SK-N-SH (cell line): Measurements from ENCODE around the gene TFF1. TPM values are rescaled to one million over a fixed set of nuclear protein-coding genes. Genes with fewer than 3 reads are reported as not detected.

Experiments
- CTCF ChIA-PET: fragments of 300-600, 350-600 bp; formaldehyde crosslinking; extraction: SDS; loops from one replicate; lab custom pipeline; 2021; lab: Yijun Ruan, JAX
- POLR2A ChIA-PET: fragments of 350-600 bp; sonication (Branson Sonifier 250); formaldehyde crosslinking; extraction: SDS; loops from one replicate; lab custom pipeline; 2020; ENCODE audit warnings: antibody characterized with exemption, inconsistent platforms; lab: Yijun Ruan, JAX
- DNase-seq: peaks from one replicate; pipeline ENCODE4 v3.0.0; 2012
- H2AFZ ChIP-seq: fragments of 200-600 bp; sonication (generic); 2 replicates; pipeline ENCODE4 v1.8.1; 2016; ENCODE audit warnings: antibody characterized with exemption, mild to moderate bottlenecking, low read depth
- H3F3A ChIP-seq: fragments of 200-600 bp; sonication (generic); replicated peaks from 2 replicates; pipeline ENCODE3; 2016; ENCODE audit warnings: antibody characterized with exemption, mild to moderate bottlenecking; ENCODE audit not compliant: insufficient read depth
- H3K27ac ChIP-seq, 2 experiments: fragments of 200-500 bp in 1 of 2; fragments of 200-600 bp in 1 of 2; sonication (Bioruptor generic) in 1 of 2; sonication (generic), shearing (Covaris generic) in 1 of 2; 2 replicates each; pipeline versions ENCODE4 v1.5.1 to v1.6.1; 2014 to 2016; ENCODE audit warnings: low read depth in 2 of 2, inconsistent platforms in 1 of 2, low read length in 1 of 2, mild to moderate bottlenecking in 1 of 2, mixed read lengths in 1 of 2
- H3K27me3 ChIP-seq: fragments of 200-600 bp; sonication (generic), shearing (Covaris generic); 2 replicates; pipeline ENCODE4 v1.6.1; 2016; ENCODE audit warnings: mixed run types; ENCODE audit not compliant: insufficient read depth
- H3K36me3 ChIP-seq, 2 experiments: fragments of 200-500 bp in 1 of 2; fragments of 200-600 bp in 1 of 2; sonication (Bioruptor generic) in 1 of 2; sonication (generic) in 1 of 2; replicated peaks in 1 of 2; 2 replicates each; pipeline versions ENCODE3 to v1.5.1; 2014 to 2016; ENCODE audit warnings: low read length in 1 of 2, mild to moderate bottlenecking in 1 of 2; ENCODE audit not compliant: insufficient read depth in 2 of 2, control insufficient read depth in 1 of 2
- H3K4me1 ChIP-seq, 2 experiments: fragments of 200-500 bp in 1 of 2; fragments of 200-600 bp in 1 of 2; sonication (Bioruptor generic) in 1 of 2; sonication (generic), shearing (Covaris generic) in 1 of 2; 2 replicates each; pipeline versions ENCODE4 v1.5.1 to v1.6.1; 2014 to 2016; ENCODE audit warnings: low read depth in 1 of 2, low read length in 1 of 2, mixed run types in 1 of 2; ENCODE audit not compliant: insufficient read depth in 2 of 2, control insufficient read depth in 1 of 2
- H3K4me2 ChIP-seq: fragments of 200-600 bp; sonication (generic), shearing (Covaris generic); 2 replicates; pipeline ENCODE4 v1.6.1; 2017; ENCODE audit warnings: mixed run types
- H3K4me3 ChIP-seq, 2 experiments: fragments of 200-500 bp in 1 of 2; fragments of 200-600 bp in 1 of 2; sonication (Bioruptor generic) in 1 of 2; sonication (generic), shearing (Covaris generic) in 1 of 2; 2 replicates each; pipeline versions ENCODE4 v1.5.1 to v1.8.1; 2014 to 2016; ENCODE audit warnings: low read depth in 2 of 2, inconsistent platforms in 1 of 2, low read length in 1 of 2, mild to moderate bottlenecking in 1 of 2, mixed read lengths in 1 of 2, moderate library complexity in 1 of 2
- H3K79me2 ChIP-seq: fragments of 200-600 bp; sonication (generic); 2 replicates; pipeline ENCODE4 v1.8.1; 2017; ENCODE audit warnings: mild to moderate bottlenecking; ENCODE audit not compliant: insufficient read depth
- H3K9ac ChIP-seq: fragments of 200-600 bp; sonication (generic); 2 replicates; pipeline ENCODE4 v1.6.1; 2017; ENCODE audit warnings: mixed run types
- H3K9me2 ChIP-seq: fragments of 200-600 bp; sonication (generic); 2 replicates; pipeline ENCODE4 v1.6.1; 2017; ENCODE audit warnings: mixed run types
- H3K9me3 ChIP-seq: fragments of 200-600 bp; sonication (generic); 2 replicates; pipeline ENCODE4 v1.6.1; 2017; ENCODE audit warnings: mixed run types, mild to moderate bottlenecking, moderate library complexity
- H4K20me1 ChIP-seq: fragments of 200-600 bp; sonication (generic); 2 replicates; pipeline ENCODE4 v1.6.1; 2017; ENCODE audit warnings: mild to moderate bottlenecking, mixed run types; ENCODE audit not compliant: insufficient read depth
- ELF1 ChIP-seq: IDR thresholded peaks from 2 replicates; pipeline ENCODE4 v1.4.0; 2012
- EP300 ChIP-seq, 2 experiments: IDR thresholded peaks; 2 replicates each; pipeline versions ENCODE4 v1.4.0 to v1.6.1; 2012; ENCODE audit warnings: borderline replicate concordance in 1 of 2, low read depth in 1 of 2, low read length in 1 of 2
- EZH2phosphoT487 ChIP-seq: fragments of 200-600 bp; sonication (generic); IDR thresholded peaks from 2 replicates; pipeline ENCODE4 v1.6.1; 2017; ENCODE audit warnings: low read depth, mixed run types, mild to moderate bottlenecking, antibody characterized with exemption, moderate library complexity, borderline replicate concordance
- FOSL2 ChIP-seq: IDR thresholded peaks from 2 replicates; pipeline ENCODE4 v1.4.0; 2012; ENCODE audit warnings: low read depth, mild to moderate bottlenecking, moderate library complexity, borderline replicate concordance
- FOXJ3 ChIP-seq: sonication (generic); formaldehyde crosslinking; IDR thresholded peaks from 2 replicates; pipeline ENCODE4 v1.5.1; 2020; ENCODE audit warnings: mild to moderate bottlenecking, missing genetic modification reagents
- GATA2 ChIP-seq: sonication (generic); formaldehyde crosslinking; IDR thresholded peaks from 2 replicates; pipeline ENCODE4 v1.5.0; 2020; ENCODE audit warnings: mild to moderate bottlenecking, missing genetic modification reagents
- NFIC ChIP-seq: IDR thresholded peaks from 2 replicates; pipeline ENCODE4 v1.4.0; 2012; ENCODE audit warnings: borderline replicate concordance
- RAD21 ChIP-seq: IDR thresholded peaks from 2 replicates; pipeline ENCODE4 v1.6.1; 2012; ENCODE audit warnings: mild to moderate bottlenecking, low read length
- RFX5 ChIP-seq: IDR thresholded peaks from 2 replicates; pipeline ENCODE4 v1.6.1; 2012; ENCODE audit warnings: mild to moderate bottlenecking, improper control_type of control experiment, low read length
- SIN3A ChIP-seq: IDR thresholded peaks from 2 replicates; pipeline ENCODE4 v1.6.1; 2012; ENCODE audit warnings: low read depth, mild to moderate bottlenecking, low read length, moderate library complexity, borderline replicate concordance
- TAF1 ChIP-seq: IDR thresholded peaks from 2 replicates; pipeline ENCODE4 v1.6.1; 2012; ENCODE audit warnings: low read depth, mild to moderate bottlenecking, low read length, moderate library complexity, borderline replicate concordance
- TCF12 ChIP-seq: IDR thresholded peaks from 2 replicates; pipeline ENCODE4 v1.4.0; 2012
- TEAD4 ChIP-seq: IDR thresholded peaks from 2 replicates; pipeline ENCODE4 v1.4.0; 2012; ENCODE audit warnings: mild to moderate bottlenecking, borderline replicate concordance; ENCODE audit not compliant: insufficient read depth
- WGBS: methylation state at CpG from one replicate; pipeline ENCODE4 v1.1.6; 2017; ENCODE audit warnings: low lambda C conversion rate; 5-methylcytosine and 5-hydroxymethylcytosine counted together
- polyA plus RNA-seq, 3 experiments: library from polyadenylated mRNA; depleted of rRNA; stranded (reverse); fragments of >200 nt; gene quantifications; 2 replicates each; pipeline ENCODE4 v1.2.3, GENCODE V29; 2012
- TF ChIP-seq, protein P1 (sequence below): IDR thresholded peaks from 2 replicates; pipeline ENCODE4 v1.4.0; 2012; ENCODE audit warnings: low read depth
- TF ChIP-seq, protein P2 (sequence below): fragments of 150-350 bp; IDR thresholded peaks from 2 replicates; pipeline ENCODE4 v1.6.1; 2017; ENCODE audit warnings: antibody characterized with exemption, low read length, low read depth, borderline replicate concordance
- TF ChIP-seq, protein P3 (sequence below): IDR thresholded peaks from 2 replicates; pipeline ENCODE4 v1.4.0; 2012; ENCODE audit warnings: low read depth, borderline replicate concordance
- TF ChIP-seq, protein P4 (sequence below): fragments of 150-350 bp; IDR thresholded peaks from 2 replicates; pipeline ENCODE4 v1.6.1; 2016; ENCODE audit warnings: mild to moderate bottlenecking, low read depth, low read length

The TFF1 gene
- polyA plus RNA-seq, 1 of the 3 experiments (the other 2 are of a cell fraction) = not detected

DNA sequence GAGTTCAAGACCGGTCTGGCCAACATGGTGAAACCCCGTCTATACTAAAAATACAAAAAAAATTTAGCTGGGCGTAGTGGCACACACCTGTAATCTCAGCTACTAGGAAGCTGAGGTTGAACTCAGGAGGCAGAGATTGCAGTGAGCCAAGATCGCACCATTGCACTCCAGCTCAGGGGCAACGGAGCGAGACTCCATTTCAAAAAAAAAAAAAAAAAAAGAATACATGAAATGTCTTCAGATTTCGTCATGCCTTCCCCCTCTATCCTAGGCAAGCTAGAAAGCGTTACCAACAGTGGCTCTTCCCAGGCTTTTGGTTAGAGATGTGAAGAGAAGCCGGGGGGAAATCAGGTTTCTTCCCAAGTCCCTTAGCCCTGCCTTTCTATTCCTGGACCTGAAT is 3.6 kb downstream of the TFF1 start:
- ChIA-PET CTCF (interaction anchor here (2.2 kb wide), 1 partner anchor 52 kb away, joined by 6 read pairs; no protein-coding TSS in a partner anchor), POLR2A (no interaction called here)
- WGBS = 33% methylated on average over 9 of the region's 9 CpGs
- Histone ChIP-seq H3K27me3 (no peaks in the 10 kb centered on the region), H3K9me2 (no peaks in the 10 kb centered on the region), H3K36me3 (no peaks in the 10 kb centered on the region), H3F3A (no peaks in the 10 kb centered on the region), H4K20me1 (no peaks in the 10 kb centered on the region), H3K4me3 (no peak overlapping the region), H2AFZ (no peak overlapping the region), H3K9me3 (no peaks in the 10 kb centered on the region), H3K4me2 (no peak overlapping the region), H3K9ac (no peak overlapping the region), H3K27ac (no peak overlapping the region), H3K4me1 (no peaks in the 10 kb centered on the region), H3K79me2 (no peaks in the 10 kb centered on the region)
- TF ChIP-seq RAD21 = no peak
- TF ChIP-seq NFIC = no peak
- DNase-seq = no peak

DNA sequence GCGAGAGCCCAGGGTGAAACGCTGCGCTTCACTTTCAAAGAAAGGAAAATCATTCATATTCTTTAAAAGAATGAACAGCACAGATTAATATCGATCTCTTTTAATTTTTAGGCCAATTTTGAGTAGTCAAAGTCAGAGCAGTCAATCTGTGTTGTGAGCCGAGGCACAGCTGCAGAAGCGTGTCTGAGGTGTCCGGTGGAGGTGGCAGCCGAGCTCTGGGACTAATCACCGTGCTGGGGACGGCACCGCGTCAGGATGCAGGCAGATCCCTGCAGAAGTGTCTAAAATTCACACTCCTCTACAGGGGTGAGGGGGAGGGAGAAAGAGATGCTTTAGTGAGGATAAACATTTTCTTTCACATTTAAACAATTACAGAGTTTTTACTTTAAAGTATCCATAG is 4.1 kb downstream of the TFF1 start:
- POLR2A ChIA-PET = no interaction called here
- Histone ChIP-seq H3K9me3 (no peaks in the 10 kb centered on the region), H3K4me3 (no peak overlapping the region), H3K4me1 (no peaks in the 10 kb centered on the region), H3K36me3 (no peaks in the 10 kb centered on the region), H3K27me3 (no peaks in the 10 kb centered on the region), H3K9me2 (no peaks in the 10 kb centered on the region), H3K4me2 (no peak overlapping the region), H3K9ac (no peak overlapping the region), H3F3A (no peaks in the 10 kb centered on the region), H3K79me2 (no peaks in the 10 kb centered on the region)
- no peak for DNase-seq
- CTCF ChIA-PET = interaction anchor here (2.2 kb wide), 1 partner anchor 52 kb away, joined by 6 read pairs; no protein-coding TSS in a partner anchor
- WGBS = 15% methylated on average over 12 of the region's 12 CpGs
- TF ChIP-seq RFX5 (no peak), FOXJ3 (CRISPR knock-in tag) (no peak), EP300 (IDR thresholded peaks at IDR 0.05; ENCODE audit: borderline replicate concordance in 1 of 2, low read depth in 1 of 2, low read length in 1 of 2) (no peak), EZH2phosphoT487 (no peak), GATA2 (CRISPR knock-in tag) (no peak), ELF1 (no peak), SIN3A (no peak)
- TF ChIP-seq, protein P1, sequence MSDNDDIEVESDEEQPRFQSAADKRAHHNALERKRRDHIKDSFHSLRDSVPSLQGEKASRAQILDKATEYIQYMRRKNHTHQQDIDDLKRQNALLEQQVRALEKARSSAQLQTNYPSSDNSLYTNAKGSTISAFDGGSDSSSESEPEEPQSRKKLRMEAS = no peak
- TF ChIP-seq, all 33 proteins: peak for 0
- Histone ChIP-seq H3K27ac (no peak overlapping the region), H4K20me1 (no peaks in the 10 kb centered on the region), H2AFZ (no peak overlapping the region)

DNA sequence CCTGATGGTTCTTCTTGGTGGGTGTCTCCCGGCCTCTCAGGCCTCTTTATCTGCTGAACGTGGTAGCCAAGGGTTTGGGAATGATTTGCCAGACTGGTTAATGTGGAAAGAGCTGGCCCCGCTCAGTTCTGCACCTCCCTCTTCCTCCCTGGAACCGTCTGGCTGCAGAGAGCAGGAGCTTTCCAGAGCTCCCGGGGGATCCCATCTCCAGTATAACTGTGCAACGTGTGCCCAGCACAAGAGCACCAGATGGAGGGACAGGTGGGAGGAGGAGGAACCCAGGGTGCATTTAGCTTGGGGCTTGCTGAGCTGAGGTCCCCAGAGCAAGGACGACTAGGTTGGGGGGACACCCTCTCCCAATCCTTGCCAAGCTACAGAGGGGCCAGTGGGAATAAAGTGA is 5.0 kb downstream of the TFF1 start:
- Histone ChIP-seq H3K27me3 (no peaks in the 10 kb centered on the region), H3K36me3 (no peaks in the 10 kb centered on the region), H3K27ac (no peak overlapping the region), H4K20me1 (no peaks in the 10 kb centered on the region), H3F3A (no peaks in the 10 kb centered on the region), H2AFZ (no peak overlapping the region), H3K4me1 (no peaks in the 10 kb centered on the region), H3K9me2 (no peaks in the 10 kb centered on the region), H3K4me2 (no peak overlapping the region), H3K4me3 (no peak overlapping the region), H3K9ac (no peak overlapping the region), H3K79me2 (no peaks in the 10 kb centered on the region), H3K9me3 (no peaks in the 10 kb centered on the region)
- POLR2A ChIA-PET = no interaction called here
- no peak for DNase-seq
- CTCF ChIA-PET = interaction anchor here (2.2 kb wide), 1 partner anchor 51 kb away, joined by 6 read pairs; no protein-coding TSS in a partner anchor
- 0% methylated on average over 3 of the region's 7 CpGs for WGBS
- TF ChIP-seq RAD21 (no peak), EP300 (IDR thresholded peaks at IDR 0.05; ENCODE audit: borderline replicate concordance in 1 of 2, low read depth in 1 of 2, low read length in 1 of 2) (no peak), TEAD4 (no peak), NFIC (no peak), TAF1 (no peak), ELF1 (no peak), FOXJ3 (CRISPR knock-in tag) (no peak), FOSL2 (no peak), TCF12 (no peak)
- TF ChIP-seq, protein P2, sequence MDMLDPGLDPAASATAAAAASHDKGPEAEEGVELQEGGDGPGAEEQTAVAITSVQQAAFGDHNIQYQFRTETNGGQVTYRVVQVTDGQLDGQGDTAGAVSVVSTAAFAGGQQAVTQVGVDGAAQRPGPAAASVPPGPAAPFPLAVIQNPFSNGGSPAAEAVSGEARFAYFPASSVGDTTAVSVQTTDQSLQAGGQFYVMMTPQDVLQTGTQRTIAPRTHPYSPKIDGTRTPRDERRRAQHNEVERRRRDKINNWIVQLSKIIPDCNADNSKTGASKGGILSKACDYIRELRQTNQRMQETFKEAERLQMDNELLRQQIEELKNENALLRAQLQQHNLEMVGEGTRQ = no peak
- TF ChIP-seq, protein P3, sequence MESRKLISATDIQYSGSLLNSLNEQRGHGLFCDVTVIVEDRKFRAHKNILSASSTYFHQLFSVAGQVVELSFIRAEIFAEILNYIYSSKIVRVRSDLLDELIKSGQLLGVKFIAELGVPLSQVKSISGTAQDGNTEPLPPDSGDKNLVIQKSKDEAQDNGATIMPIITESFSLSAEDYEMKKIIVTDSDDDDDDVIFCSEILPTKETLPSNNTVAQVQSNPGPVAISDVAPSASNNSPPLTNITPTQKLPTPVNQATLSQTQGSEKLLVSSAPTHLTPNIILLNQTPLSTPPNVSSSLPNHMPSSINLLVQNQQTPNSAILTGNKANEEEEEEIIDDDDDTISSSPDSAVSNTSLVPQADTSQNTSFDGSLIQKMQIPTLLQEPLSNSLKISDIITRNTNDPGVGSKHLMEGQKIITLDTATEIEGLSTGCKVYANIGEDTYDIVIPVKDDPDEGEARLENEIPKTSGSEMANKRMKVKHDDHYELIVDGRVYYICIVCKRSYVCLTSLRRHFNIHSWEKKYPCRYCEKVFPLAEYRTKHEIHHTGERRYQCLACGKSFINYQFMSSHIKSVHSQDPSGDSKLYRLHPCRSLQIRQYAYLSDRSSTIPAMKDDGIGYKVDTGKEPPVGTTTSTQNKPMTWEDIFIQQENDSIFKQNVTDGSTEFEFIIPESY = no peak
- TF ChIP-seq, protein P4, sequence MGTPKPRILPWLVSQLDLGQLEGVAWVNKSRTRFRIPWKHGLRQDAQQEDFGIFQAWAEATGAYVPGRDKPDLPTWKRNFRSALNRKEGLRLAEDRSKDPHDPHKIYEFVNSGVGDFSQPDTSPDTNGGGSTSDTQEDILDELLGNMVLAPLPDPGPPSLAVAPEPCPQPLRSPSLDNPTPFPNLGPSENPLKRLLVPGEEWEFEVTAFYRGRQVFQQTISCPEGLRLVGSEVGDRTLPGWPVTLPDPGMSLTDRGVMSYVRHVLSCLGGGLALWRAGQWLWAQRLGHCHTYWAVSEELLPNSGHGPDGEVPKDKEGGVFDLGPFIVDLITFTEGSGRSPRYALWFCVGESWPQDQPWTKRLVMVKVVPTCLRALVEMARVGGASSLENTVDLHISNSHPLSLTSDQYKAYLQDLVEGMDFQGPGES = no peak
